Measurements from ENCODE around the gene RAD18. TPM values are rescaled to one million over a fixed set of nuclear protein-coding genes. Genes with fewer than 3 reads are reported as not detected.

The RAD18 gene
- total RNA-seq, 1 donor from 2014 or later = 35.4 TPM

DNA sequence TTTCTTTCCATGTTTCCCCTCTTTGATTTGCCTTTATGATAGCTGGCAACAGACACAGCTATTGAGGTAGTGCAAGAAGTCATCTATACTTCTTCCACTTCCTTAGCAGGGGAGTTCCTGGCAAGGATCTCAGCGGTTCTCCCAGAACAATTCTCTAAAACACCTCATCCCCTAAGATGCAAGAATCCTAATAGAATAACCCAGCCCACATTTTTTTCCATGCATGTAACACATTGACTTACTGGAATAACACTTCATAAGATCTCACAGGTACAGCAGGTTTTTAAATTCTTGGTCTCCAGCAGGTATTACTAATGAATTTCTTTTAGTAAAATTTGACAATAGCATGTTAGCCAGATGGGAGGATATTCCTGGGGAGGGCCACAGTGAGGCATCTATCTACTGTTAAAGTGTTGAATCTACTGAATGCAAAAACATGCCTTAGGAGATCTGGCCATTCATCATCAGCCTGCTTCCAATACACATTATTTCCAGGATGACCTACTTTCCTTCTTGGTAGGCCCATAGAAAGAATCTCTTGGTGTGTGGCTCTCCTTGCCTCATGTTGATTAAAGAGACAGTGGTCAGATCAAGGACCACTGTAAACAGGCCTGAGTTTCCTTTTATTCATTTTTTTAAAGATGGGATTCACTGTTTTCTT, 78.5 kb downstream of the RAD18 start:
- intact Hi-C loops (cut with DNase I) = no loop called here
- peaks cover 0 to 8% of the 10 kb centered on the region in 2 donors for H3K36me3 ChIP-seq
- DNase-seq (ENCODE audit: extremely low spot score in 2 of 2) = no peak
- no peaks in the 10 kb centered on the region for H3K4me1 ChIP-seq
- H3K4me3 ChIP-seq = no peak overlapping the region
- no peaks in the 10 kb centered on the region for H3K9me3 ChIP-seq
- no peak for TF ChIP-seq POLR2A (IDR thresholded peaks at IDR 0.05)
- TF ChIP-seq POLR2AphosphoS5 (IDR thresholded peaks at IDR 0.05; ENCODE audit: insufficient read depth in 1 of 2, low read depth in 1 of 2) = no peak
- TF ChIP-seq, protein P1, sequence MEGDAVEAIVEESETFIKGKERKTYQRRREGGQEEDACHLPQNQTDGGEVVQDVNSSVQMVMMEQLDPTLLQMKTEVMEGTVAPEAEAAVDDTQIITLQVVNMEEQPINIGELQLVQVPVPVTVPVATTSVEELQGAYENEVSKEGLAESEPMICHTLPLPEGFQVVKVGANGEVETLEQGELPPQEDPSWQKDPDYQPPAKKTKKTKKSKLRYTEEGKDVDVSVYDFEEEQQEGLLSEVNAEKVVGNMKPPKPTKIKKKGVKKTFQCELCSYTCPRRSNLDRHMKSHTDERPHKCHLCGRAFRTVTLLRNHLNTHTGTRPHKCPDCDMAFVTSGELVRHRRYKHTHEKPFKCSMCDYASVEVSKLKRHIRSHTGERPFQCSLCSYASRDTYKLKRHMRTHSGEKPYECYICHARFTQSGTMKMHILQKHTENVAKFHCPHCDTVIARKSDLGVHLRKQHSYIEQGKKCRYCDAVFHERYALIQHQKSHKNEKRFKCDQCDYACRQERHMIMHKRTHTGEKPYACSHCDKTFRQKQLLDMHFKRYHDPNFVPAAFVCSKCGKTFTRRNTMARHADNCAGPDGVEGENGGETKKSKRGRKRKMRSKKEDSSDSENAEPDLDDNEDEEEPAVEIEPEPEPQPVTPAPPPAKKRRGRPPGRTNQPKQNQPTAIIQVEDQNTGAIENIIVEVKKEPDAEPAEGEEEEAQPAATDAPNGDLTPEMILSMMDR (IDR thresholded peaks at IDR 0.05) = no peak
- H3K27me3 ChIP-seq = no peaks in the 10 kb centered on the region
- no peak overlapping the region for H3K27ac ChIP-seq

- intact Hi-C loops (cut with DNase I) = no loop called here
- H3K4me1 ChIP-seq = no peaks in the 10 kb centered on the region
- H3K36me3 ChIP-seq = peaks cover 0 to 8% of the 10 kb centered on the region in 2 donors
- H3K4me3 ChIP-seq = no peak overlapping the region
- H3K27me3 ChIP-seq = no peaks in the 10 kb centered on the region
- no peak for TF ChIP-seq POLR2AphosphoS5 (IDR thresholded peaks at IDR 0.05; ENCODE audit: insufficient read depth in 1 of 2, low read depth in 1 of 2)
- no peak for TF ChIP-seq POLR2A (IDR thresholded peaks at IDR 0.05)
- TF ChIP-seq, protein P1 (IDR thresholded peaks at IDR 0.05) = no peak
- no peak for DNase-seq (ENCODE audit: extremely low spot score in 2 of 2)
- H3K27ac ChIP-seq = no peak overlapping the region
- no peaks in the 10 kb centered on the region for H3K9me3 ChIP-seq
Observed at GRCh38 chr3:8882642-8883041, 80.6 kb downstream of the RAD18 start.

DNA sequence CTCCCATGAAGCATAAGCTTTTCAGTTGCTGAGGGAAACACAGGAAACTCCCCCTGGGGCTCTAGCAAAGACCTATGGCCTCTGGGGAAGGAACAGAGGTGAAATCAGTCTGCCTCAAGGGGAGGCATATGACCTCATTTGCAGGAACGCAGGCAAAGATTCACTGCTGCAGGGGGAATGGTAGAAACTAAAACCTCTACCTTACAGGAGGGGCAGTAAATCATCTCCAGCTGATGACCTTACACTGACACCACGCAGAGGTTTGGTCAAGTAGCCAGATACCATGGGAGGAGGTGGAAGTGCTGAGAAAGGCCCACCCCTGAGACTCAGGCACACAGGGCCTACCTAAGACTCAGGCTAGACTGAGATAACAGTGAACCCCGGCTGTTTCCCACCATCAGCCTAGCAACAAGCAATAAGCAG, 81.1 kb downstream of the RAD18 start:
- H3K36me3 ChIP-seq = peaks cover 0 to 8% of the 10 kb centered on the region in 2 donors
- H3K27ac ChIP-seq = no peak overlapping the region
- H3K27me3 ChIP-seq = no peaks in the 10 kb centered on the region
- intact Hi-C loops (cut with DNase I) = no loop called here
- TF ChIP-seq, protein P1 (IDR thresholded peaks at IDR 0.05) = no peak
- TF ChIP-seq POLR2AphosphoS5 (IDR thresholded peaks at IDR 0.05; ENCODE audit: insufficient read depth in 1 of 2, low read depth in 1 of 2) (no peak), POLR2A (IDR thresholded peaks at IDR 0.05) (no peak)
- no peak for DNase-seq (ENCODE audit: extremely low spot score in 2 of 2)
- no peaks in the 10 kb centered on the region for H3K4me1 ChIP-seq
- no peak overlapping the region for H3K4me3 ChIP-seq
- H3K9me3 ChIP-seq = no peaks in the 10 kb centered on the region

GRCh38 chr3:8879347-8879944, 83.8 kb downstream of the RAD18 start:
- TF ChIP-seq POLR2A (IDR thresholded peaks at IDR 0.05) (no peak), POLR2AphosphoS5 (IDR thresholded peaks at IDR 0.05; ENCODE audit: insufficient read depth in 1 of 2, low read depth in 1 of 2) (no peak)
- TF ChIP-seq, protein P1 (IDR thresholded peaks at IDR 0.05) = no peak
- Histone ChIP-seq H3K9me3 (no peaks in the 10 kb centered on the region), H3K27ac (no peak overlapping the region), H3K27me3 (no peaks in the 10 kb centered on the region), H3K4me1 (no peaks in the 10 kb centered on the region), H3K4me3 (no peak overlapping the region), H3K36me3 (peaks cover 0 to 8% of the 10 kb centered on the region in 2 donors)
- no peak for DNase-seq (ENCODE audit: extremely low spot score in 2 of 2)
- intact Hi-C loops (cut with DNase I) = no loop called here

DNA sequence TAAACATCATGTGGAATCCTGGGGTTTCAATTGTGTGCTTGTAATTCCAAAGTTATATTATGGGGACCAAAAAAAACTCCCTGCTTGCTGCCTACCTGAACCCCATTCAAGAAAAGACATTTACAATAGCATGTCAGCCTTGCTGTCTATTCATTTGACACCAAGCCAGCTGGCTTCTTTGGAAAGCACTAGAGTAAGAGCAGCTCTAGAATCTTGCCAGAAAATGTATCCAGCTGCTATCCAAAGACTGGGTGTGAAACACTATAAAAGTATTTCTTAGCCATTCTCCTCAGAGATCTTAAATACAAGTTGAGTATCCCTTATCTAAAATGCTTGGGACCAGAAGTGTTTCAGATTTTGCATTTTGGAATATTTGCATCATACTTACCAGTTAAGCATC, 87.4 kb downstream of the RAD18 start:
- H3K9me3 ChIP-seq = no peaks in the 10 kb centered on the region
- H3K27me3 ChIP-seq = no peaks in the 10 kb centered on the region
- DNase-seq (ENCODE audit: extremely low spot score in 2 of 2) = no peak
- no peak overlapping the region for H3K27ac ChIP-seq
- H3K4me1 ChIP-seq = no peaks in the 10 kb centered on the region
- H3K4me3 ChIP-seq = no peak overlapping the region
- peaks cover 0 to 2% of the 10 kb centered on the region in 2 donors for H3K36me3 ChIP-seq
- TF ChIP-seq, protein P1 (IDR thresholded peaks at IDR 0.05) = no peak
- TF ChIP-seq POLR2AphosphoS5 (IDR thresholded peaks at IDR 0.05; ENCODE audit: insufficient read depth in 1 of 2, low read depth in 1 of 2) = no peak
- TF ChIP-seq POLR2A (IDR thresholded peaks at IDR 0.05) = no peak
- intact Hi-C loops (cut with DNase I) = no loop called here

Data from vagina (tissue), 2 donors.